ENCODE results near the gene ZBTB8A. TPM values are rescaled to one million over a fixed set of nuclear protein-coding genes. Genes with fewer than 3 reads are reported as not detected.

ZBTB8A gene
- total and polyA plus RNA-seq, 2 of the 8 experiments (the other 6 are each of a cell fraction or from before 2014, with no cell fraction given) = 2.9 to 10.4 TPM

DNA sequence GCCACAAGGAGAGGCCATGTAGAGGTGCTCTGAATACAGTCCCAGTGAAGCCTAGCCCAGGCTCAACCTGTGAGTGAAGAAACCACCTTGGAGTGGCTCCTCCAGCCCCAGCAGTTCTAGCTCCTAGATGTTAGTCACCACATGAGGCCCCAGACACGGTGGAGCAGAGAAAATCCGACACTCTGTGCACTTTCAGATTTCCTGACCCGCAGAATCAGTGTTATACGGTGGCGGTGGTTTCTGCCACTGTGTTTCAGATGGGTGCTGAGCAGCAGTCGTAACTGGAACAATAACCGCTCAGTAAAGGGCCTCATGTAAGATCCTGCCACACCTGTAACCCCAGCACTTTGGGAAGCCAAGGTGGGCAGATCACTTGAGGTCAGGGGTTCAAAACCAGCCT lies 36.1 kb upstream of the ZBTB8A start (continued):
- TF ChIP-seq, protein P1, sequence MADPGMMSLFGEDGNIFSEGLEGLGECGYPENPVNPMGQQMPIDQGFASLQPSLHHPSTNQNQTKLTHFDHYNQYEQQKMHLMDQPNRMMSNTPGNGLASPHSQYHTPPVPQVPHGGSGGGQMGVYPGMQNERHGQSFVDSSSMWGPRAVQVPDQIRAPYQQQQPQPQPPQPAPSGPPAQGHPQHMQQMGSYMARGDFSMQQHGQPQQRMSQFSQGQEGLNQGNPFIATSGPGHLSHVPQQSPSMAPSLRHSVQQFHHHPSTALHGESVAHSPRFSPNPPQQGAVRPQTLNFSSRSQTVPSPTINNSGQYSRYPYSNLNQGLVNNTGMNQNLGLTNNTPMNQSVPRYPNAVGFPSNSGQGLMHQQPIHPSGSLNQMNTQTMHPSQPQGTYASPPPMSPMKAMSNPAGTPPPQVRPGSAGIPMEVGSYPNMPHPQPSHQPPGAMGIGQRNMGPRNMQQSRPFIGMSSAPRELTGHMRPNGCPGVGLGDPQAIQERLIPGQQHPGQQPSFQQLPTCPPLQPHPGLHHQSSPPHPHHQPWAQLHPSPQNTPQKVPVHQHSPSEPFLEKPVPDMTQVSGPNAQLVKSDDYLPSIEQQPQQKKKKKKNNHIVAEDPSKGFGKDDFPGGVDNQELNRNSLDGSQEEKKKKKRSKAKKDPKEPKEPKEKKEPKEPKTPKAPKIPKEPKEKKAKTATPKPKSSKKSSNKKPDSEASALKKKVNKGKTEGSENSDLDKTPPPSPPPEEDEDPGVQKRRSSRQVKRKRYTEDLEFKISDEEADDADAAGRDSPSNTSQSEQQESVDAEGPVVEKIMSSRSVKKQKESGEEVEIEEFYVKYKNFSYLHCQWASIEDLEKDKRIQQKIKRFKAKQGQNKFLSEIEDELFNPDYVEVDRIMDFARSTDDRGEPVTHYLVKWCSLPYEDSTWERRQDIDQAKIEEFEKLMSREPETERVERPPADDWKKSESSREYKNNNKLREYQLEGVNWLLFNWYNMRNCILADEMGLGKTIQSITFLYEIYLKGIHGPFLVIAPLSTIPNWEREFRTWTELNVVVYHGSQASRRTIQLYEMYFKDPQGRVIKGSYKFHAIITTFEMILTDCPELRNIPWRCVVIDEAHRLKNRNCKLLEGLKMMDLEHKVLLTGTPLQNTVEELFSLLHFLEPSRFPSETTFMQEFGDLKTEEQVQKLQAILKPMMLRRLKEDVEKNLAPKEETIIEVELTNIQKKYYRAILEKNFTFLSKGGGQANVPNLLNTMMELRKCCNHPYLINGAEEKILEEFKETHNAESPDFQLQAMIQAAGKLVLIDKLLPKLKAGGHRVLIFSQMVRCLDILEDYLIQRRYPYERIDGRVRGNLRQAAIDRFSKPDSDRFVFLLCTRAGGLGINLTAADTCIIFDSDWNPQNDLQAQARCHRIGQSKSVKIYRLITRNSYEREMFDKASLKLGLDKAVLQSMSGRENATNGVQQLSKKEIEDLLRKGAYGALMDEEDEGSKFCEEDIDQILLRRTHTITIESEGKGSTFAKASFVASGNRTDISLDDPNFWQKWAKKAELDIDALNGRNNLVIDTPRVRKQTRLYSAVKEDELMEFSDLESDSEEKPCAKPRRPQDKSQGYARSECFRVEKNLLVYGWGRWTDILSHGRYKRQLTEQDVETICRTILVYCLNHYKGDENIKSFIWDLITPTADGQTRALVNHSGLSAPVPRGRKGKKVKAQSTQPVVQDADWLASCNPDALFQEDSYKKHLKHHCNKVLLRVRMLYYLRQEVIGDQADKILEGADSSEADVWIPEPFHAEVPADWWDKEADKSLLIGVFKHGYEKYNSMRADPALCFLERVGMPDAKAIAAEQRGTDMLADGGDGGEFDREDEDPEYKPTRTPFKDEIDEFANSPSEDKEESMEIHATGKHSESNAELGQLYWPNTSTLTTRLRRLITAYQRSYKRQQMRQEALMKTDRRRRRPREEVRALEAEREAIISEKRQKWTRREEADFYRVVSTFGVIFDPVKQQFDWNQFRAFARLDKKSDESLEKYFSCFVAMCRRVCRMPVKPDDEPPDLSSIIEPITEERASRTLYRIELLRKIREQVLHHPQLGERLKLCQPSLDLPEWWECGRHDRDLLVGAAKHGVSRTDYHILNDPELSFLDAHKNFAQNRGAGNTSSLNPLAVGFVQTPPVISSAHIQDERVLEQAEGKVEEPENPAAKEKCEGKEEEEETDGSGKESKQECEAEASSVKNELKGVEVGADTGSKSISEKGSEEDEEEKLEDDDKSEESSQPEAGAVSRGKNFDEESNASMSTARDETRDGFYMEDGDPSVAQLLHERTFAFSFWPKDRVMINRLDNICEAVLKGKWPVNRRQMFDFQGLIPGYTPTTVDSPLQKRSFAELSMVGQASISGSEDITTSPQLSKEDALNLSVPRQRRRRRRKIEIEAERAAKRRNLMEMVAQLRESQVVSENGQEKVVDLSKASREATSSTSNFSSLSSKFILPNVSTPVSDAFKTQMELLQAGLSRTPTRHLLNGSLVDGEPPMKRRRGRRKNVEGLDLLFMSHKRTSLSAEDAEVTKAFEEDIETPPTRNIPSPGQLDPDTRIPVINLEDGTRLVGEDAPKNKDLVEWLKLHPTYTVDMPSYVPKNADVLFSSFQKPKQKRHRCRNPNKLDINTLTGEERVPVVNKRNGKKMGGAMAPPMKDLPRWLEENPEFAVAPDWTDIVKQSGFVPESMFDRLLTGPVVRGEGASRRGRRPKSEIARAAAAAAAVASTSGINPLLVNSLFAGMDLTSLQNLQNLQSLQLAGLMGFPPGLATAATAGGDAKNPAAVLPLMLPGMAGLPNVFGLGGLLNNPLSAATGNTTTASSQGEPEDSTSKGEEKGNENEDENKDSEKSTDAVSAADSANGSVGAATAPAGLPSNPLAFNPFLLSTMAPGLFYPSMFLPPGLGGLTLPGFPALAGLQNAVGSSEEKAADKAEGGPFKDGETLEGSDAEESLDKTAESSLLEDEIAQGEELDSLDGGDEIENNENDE (IDR thresholded peaks at IDR 0.05; ENCODE audit: insufficient replicate concordance, low read length) = no peak
- no peak for TF ChIP-seq POLR2A (IDR thresholded peaks at IDR 0.05; ENCODE audit: control extremely low read depth in 1 of 2, low read depth in 2 of 2, low read length in 2 of 2)
- no peak for TF ChIP-seq POLR2AphosphoS5 (IDR thresholded peaks at IDR 0.05; ENCODE audit: low read depth, low read length)
- TF ChIP-seq JUND (IDR thresholded peaks at IDR 0.05; ENCODE audit: low read length) = no peak
- TF ChIP-seq, protein P2, sequence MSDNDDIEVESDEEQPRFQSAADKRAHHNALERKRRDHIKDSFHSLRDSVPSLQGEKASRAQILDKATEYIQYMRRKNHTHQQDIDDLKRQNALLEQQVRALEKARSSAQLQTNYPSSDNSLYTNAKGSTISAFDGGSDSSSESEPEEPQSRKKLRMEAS (IDR thresholded peaks at IDR 0.05) = no peak
- TF ChIP-seq CBX5 (IDR thresholded peaks at IDR 0.05; ENCODE audit: low read depth, low read length) = no peak
- TF ChIP-seq CEBPB (IDR thresholded peaks at IDR 0.05; ENCODE audit: low read depth, low read length) = no peak
- no peak for TF ChIP-seq TBP (IDR thresholded peaks at IDR 0.05; ENCODE audit: low read depth, low read length)
